Lower leg skin (tissue), 3 donors: ENCODE results near the gene ABCC5.

ENCODE experiments used
- POLR2A ChIP-seq, 2 donors: fragments of 450-650 bp; IDR thresholded peaks; one replicate each; pipeline ENCODE4 v1.6.1; 2016 to 2017; ENCODE audit warnings: antibody characterized with exemption in 2 of 2, mild to moderate bottlenecking in 1 of 2, moderate library complexity in 1 of 2
- TF ChIP-seq, protein P1 (sequence below), 3 donors: fragments of 450-650 bp; IDR thresholded peaks; one replicate each; pipeline ENCODE4 v1.5.1; 2016; ENCODE audit warnings: antibody characterized with exemption in 3 of 3, mild to moderate bottlenecking in 3 of 3, moderate library complexity in 2 of 3

DNA sequence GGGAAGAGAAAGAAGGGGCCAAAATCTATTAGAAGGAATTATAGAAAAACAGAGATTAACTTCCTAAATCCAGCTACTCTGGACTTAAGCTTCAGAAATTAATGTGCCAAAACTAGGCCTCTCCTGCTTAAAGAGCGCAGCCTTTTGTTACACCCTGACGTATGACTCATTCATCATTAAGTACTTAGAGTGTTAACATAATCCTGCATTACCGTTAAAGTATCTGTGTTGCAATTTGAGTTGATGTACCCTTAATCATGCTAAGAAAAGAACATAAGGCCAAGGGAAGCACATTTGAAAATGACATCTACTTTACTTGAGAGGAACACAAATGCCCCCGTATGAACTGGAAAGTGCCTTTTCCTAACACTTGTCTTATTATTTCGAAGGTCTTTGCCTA, 21.7 kb upstream of the ABCC5 start:
- TF ChIP-seq, protein P1, sequence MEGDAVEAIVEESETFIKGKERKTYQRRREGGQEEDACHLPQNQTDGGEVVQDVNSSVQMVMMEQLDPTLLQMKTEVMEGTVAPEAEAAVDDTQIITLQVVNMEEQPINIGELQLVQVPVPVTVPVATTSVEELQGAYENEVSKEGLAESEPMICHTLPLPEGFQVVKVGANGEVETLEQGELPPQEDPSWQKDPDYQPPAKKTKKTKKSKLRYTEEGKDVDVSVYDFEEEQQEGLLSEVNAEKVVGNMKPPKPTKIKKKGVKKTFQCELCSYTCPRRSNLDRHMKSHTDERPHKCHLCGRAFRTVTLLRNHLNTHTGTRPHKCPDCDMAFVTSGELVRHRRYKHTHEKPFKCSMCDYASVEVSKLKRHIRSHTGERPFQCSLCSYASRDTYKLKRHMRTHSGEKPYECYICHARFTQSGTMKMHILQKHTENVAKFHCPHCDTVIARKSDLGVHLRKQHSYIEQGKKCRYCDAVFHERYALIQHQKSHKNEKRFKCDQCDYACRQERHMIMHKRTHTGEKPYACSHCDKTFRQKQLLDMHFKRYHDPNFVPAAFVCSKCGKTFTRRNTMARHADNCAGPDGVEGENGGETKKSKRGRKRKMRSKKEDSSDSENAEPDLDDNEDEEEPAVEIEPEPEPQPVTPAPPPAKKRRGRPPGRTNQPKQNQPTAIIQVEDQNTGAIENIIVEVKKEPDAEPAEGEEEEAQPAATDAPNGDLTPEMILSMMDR (IDR thresholded peaks at IDR 0.05) = no peak
- no peak for TF ChIP-seq POLR2A (IDR thresholded peaks at IDR 0.05)
